GM12878 (cell line): ENCODE results near the gene NR2F6. TPM values are rescaled to one million over a fixed set of nuclear protein-coding genes. Genes with fewer than 3 reads are reported as not detected.

Source experiments
- ATAC-seq: fragments of 200-7000 bp; cut with Tn5 transposase; 3 replicates; pipeline ENCODE4 v1.9.1; 2020; ENCODE audit warnings: mild to moderate bottlenecking, moderate library complexity
- BruUV-seq: library from RNA; stranded (reverse); fragments of 400-500 nt; replicated peaks from 2 replicates; lab custom pipeline; 2021; lab: Mats Ljungman, UMichigan
- CTCF ChIA-PET: fragments of 300-600 bp; sonication (Branson Sonifier 250); formaldehyde crosslinking; extraction: SDS; loops from one replicate; lab custom pipeline; 2021; ENCODE audit warnings: inconsistent platforms; lab: Yijun Ruan, JAX
- POLR2A ChIA-PET: fragments of 350-600 bp; formaldehyde crosslinking; extraction: SDS; loops from one replicate; lab custom pipeline; 2021; ENCODE audit warnings: inconsistent platforms; lab: Charles Lee
- RAD21 ChIA-PET: fragments of 300-600 bp; sonication (Branson Sonifier 250); formaldehyde crosslinking; loops from one replicate; lab custom pipeline; 2023; ENCODE audit warnings: antibody characterized with exemption; ENCODE audit not compliant: unreplicated experiment; lab: Charles Lee
- SMC1A ChIA-PET: fragments of 300-600 bp; sonication (Branson Sonifier 250); formaldehyde crosslinking; loops from one replicate; lab custom pipeline; 2023; ENCODE audit not compliant: unreplicated experiment, uncharacterized antibody; lab: Charles Lee
- DNase-seq: peaks from one replicate; pipeline ENCODE4 v3.0.0-alpha.2; 2011; ENCODE audit warnings: low read depth, low spot score
- FAIRE-seq: peaks from 3 replicates; lab custom pipeline; 2011; peaks lifted over from hg19 to GRCh38; lab: Jason Lieb, UNC
- H2AFZ ChIP-seq: 2 replicates; pipeline ENCODE4 v1.6.0; 2011; ENCODE audit warnings: low read depth, low read length, control low read depth; ENCODE audit not compliant: control insufficient read depth
- H3K27ac ChIP-seq: 2 replicates; pipeline ENCODE4 v1.5.1; 2011; ENCODE audit warnings: control low read depth; ENCODE audit not compliant: control insufficient read depth, insufficient read depth
- H3K27me3 ChIP-seq, 2 experiments: replicated peaks in 1 of 2; 2 replicates each; pipeline versions ENCODE4 v1.6.0 to v1.6.1; 2011; ENCODE audit warnings: low read length in 1 of 2; ENCODE audit not compliant: control insufficient read depth in 2 of 2, insufficient read depth in 2 of 2
- H3K36me3 ChIP-seq, 2 experiments: 2 replicates each; pipeline ENCODE4 v1.5.1; 2011; ENCODE audit warnings: low read length in 1 of 2; ENCODE audit not compliant: control insufficient read depth in 2 of 2, insufficient read depth in 2 of 2
- H3K4me1 ChIP-seq: 2 replicates; pipeline ENCODE4 v1.6.1; 2011; ENCODE audit warnings: mild to moderate bottlenecking, low read length, moderate library complexity, mixed read lengths; ENCODE audit not compliant: control insufficient read depth, insufficient read depth
- H3K4me2 ChIP-seq: 2 replicates; pipeline ENCODE4 v1.6.0; 2011; ENCODE audit warnings: control low read depth; ENCODE audit not compliant: control insufficient read depth, insufficient read depth
- H3K4me3 ChIP-seq: fragments of 200-600 bp; sonication (generic); 2 replicates; pipeline ENCODE4 v1.5.1; 2016
- H3K79me2 ChIP-seq: 2 replicates; pipeline ENCODE4 v1.6.0; 2011; ENCODE audit warnings: low read length; ENCODE audit not compliant: control insufficient read depth, insufficient read depth
- H3K9ac ChIP-seq: 2 replicates; pipeline ENCODE4 v1.8.0; 2011; ENCODE audit warnings: low read length, control low read depth, mixed read lengths; ENCODE audit not compliant: control insufficient read depth, insufficient read depth
- H3K9me3 ChIP-seq: replicated peaks from 3 replicates; pipeline ENCODE4 v1.5.1; 2011; ENCODE audit warnings: mild to moderate bottlenecking, low read length; ENCODE audit not compliant: control insufficient read depth, insufficient read depth
- H4K20me1 ChIP-seq: 2 replicates; pipeline ENCODE4 v1.6.0; 2011; ENCODE audit not compliant: control insufficient read depth, insufficient read depth
- BMI1 ChIP-seq: fragments of 450-650 bp; IDR thresholded peaks from 2 replicates; pipeline ENCODE4 v1.6.1; 2016; ENCODE audit warnings: mild to moderate bottlenecking, moderate library complexity, borderline replicate concordance
- ESRRA ChIP-seq: IDR thresholded peaks from 2 replicates; pipeline ENCODE4 v1.6.1; 2012; ENCODE audit warnings: mild to moderate bottlenecking, low read length, improper control_type of control experiment
- HCFC1 ChIP-seq: fragments of 150-350 bp; IDR thresholded peaks from 2 replicates; pipeline ENCODE4 v1.6.1; 2014; ENCODE audit warnings: low read length
- HDAC2 ChIP-seq: fragments of 200-600 bp; sonication (generic); IDR thresholded peaks from 2 replicates; pipeline ENCODE4 v1.6.1; 2017
- JUND ChIP-seq: IDR thresholded peaks from 2 replicates; pipeline ENCODE4 v1.6.1; 2012; ENCODE audit warnings: low read depth, mild to moderate bottlenecking, low read length, improper control_type of control experiment, moderate library complexity
- KAT2A ChIP-seq: conservative IDR thresholded peaks from 2 replicates; pipeline ENCODE4 v1.6.1; 2011; ENCODE audit warnings: low read depth, low read length; ENCODE audit not compliant: control insufficient read depth
- RB1 ChIP-seq: fragments of 450-650 bp; formaldehyde crosslinking; IDR thresholded peaks from 2 replicates; pipeline ENCODE4 v1.6.1; 2017; ENCODE audit warnings: mild to moderate bottlenecking, borderline replicate concordance
- RFX5 ChIP-seq: IDR thresholded peaks from 2 replicates; pipeline ENCODE4 v1.6.1; 2011; ENCODE audit warnings: low read depth, low read length, improper control_type of control experiment
- STAT1 ChIP-seq: fragments of 450-650 bp; conservative IDR thresholded peaks from 2 replicates; pipeline ENCODE4 v1.6.1; 2014; ENCODE audit warnings: antibody characterized with exemption, mild to moderate bottlenecking
- TCF7 ChIP-seq: IDR thresholded peaks from 2 replicates; pipeline ENCODE4 v1.6.1; 2014; ENCODE audit warnings: antibody characterized with exemption, borderline replicate concordance
- ZSCAN29 ChIP-seq: fragments of 450-650 bp; IDR thresholded peaks from 2 replicates; pipeline ENCODE4 v1.6.1; 2017; ENCODE audit warnings: mild to moderate bottlenecking, moderate library complexity
- WGBS: methylation state at CpG from one replicate; pipeline ENCODE4 v1.1.6; 2016; ENCODE audit warnings: low lambda C conversion rate; ENCODE audit not compliant: insufficient replicate concordance, insufficient coverage; ENCODE audit errors: missing lambda C conversion rate; 5-methylcytosine and 5-hydroxymethylcytosine counted together
- in situ Hi-C: fragments of 300-500 bp; cut with MboI; formaldehyde crosslinking; loops from 9 replicates; pipeline ENCODE4 v1.14.3; 2018; ENCODE audit warnings: mixed read lengths
- intact Hi-C: fragments of 100-400 bp; cut with micrococcal nuclease; formaldehyde crosslinking; loops from one replicate; pipeline ENCODE4 v1.14.2; 2022; ENCODE audit not compliant: unreplicated experiment
- polyA plus RNA-seq, 11 experiments: library from polyadenylated mRNA; depleted of rRNA in 4 of 11; unstranded in 6 of 11; stranded (reverse) in 5 of 11; fragments of >200 nt; fragmentation: Nextera tagmentation in 4 of 11; fragmentation: Illumina TruSeq in 1 of 11; extraction: Ambion mirVana in 4 of 11; extraction: Trizol in 1 of 11; gene quantifications; 1 replicate in 1 of 11; 2 replicates in 10 of 11; pipeline versions ENCODE4 v1.2.1 to v1.2.3, GENCODE V29; 2011 to 2016; ENCODE audit warnings: inconsistent platforms in 2 of 11, missing spikeins in 2 of 11, low read depth in 1 of 11
- total RNA-seq, 4 experiments: library from RNA; depleted of rRNA in 3 of 4; stranded (reverse); fragments of >200 nt in 3 of 4; fragmentation: Illumina TruSeq in 1 of 4; extraction: Trizol in 1 of 4; gene quantifications; 2 replicates each; pipeline versions ENCODE4 v1.2.1 to v1.2.3, GENCODE V29; 2013 to 2021
- TF ChIP-seq, protein P1 (sequence below): IDR thresholded peaks from 2 replicates; pipeline ENCODE4 v1.6.1; 2011; ENCODE audit warnings: low read depth, low read length, improper control_type of control experiment, borderline replicate concordance
- TF ChIP-seq, protein P2 (sequence below): fragments of 450-650 bp; conservative IDR thresholded peaks from 2 replicates; pipeline ENCODE4 v1.6.1; 2017; ENCODE audit warnings: mild to moderate bottlenecking, moderate library complexity
- TF ChIP-seq, protein P3 (sequence below), 3 experiments: IDR thresholded peaks in 2 of 3; conservative IDR thresholded peaks in 1 of 3; 2 replicates each; pipeline ENCODE4 v1.5.1; 2011; ENCODE audit warnings: low read depth in 3 of 3, low read length in 3 of 3, mild to moderate bottlenecking in 3 of 3, control low read depth in 2 of 3, moderate library complexity in 2 of 3, inconsistent platforms in 1 of 3, mixed read lengths in 1 of 3; ENCODE audit not compliant: control insufficient read depth in 2 of 3, insufficient read depth in 1 of 3; ENCODE audit errors: extremely low read depth in 1 of 3
- TF ChIP-seq, protein P4 (sequence below): fragments of 450-650 bp; IDR thresholded peaks from 2 replicates; pipeline ENCODE4 v1.6.1; 2016; ENCODE audit warnings: mild to moderate bottlenecking

Gene NR2F6
- total and polyA plus RNA-seq, 10 of the 15 experiments (the other 5 are each of a cell fraction or from before 2014, with no cell fraction given): 0.18 to 15.5 (median 6.1) TPM

DNA sequence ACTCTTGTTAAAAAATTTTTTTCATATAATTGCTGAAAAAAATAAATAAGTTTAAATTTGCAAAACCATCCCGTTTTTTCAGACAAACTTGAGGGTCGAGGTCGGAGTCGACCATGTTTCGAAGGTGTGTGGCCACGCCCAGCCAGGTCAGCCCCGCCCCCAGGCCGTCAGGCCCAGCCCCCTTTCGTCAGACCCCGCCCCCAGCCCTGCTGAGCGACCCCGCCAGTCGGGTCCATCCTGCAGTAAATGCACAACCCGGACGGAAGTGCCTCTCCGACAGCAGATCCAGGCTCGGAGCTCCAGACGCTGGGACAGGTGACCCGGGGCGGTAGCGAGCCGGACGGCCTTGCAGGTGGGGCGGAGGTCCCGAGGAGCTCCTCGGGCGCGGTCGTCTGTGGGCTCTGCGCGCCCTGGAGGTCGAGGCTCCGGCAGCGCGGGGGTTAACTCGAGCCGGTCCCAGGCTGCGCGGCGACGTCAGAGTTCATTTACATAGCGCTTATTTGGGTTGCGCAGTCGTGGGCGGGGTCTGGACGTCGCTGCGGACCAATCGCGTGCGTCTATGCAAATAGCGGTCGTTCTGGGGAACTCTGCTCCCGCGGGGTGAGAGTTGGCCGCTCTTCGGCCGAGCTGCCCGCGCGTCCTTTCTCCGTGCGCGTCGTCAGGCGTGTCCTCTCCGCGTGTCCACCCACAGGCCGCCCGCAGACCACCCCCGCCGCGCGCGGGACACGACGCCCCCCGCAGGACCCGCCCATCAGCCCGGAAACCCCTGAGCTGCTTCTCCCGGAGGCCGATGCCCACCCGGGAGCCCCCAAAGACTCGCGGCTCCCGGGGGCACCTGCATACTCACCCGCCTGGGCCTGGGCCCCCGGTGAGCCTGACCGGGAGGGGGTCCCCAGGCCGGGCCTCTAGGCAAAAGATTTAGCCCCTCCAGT is 19.5 kb downstream of the NR2F6 start, which contains the start of gene OCEL1:
TSS of gene OCEL1 (plus strand) at position 225 of the 932 bp plus-strand sequence. CDS start at position 247, 22 bp downstream.
- Histone ChIP-seq H3K27ac (peak within 1 kb of the TSS; percentile 70), H3K4me3 (peak within 1 kb of the TSS; percentile 82), H3K9me3 (no peaks in the 10 kb centered on the region), H4K20me1 (no peaks in the 10 kb centered on the region), H2AFZ (peak within 1 kb of the TSS; percentile 97), H3K4me1 (no peaks in the 10 kb centered on the region), H3K9ac (peak within 1 kb of the TSS; percentile 60), H3K79me2 (no peaks in the 10 kb centered on the region), H3K36me3 (no peaks in the 10 kb centered on the region), H3K27me3 (no peaks in the 10 kb centered on the region), H3K4me2 (peak within 1 kb of the TSS; percentile 84)
- intact Hi-C loops (no loop called here), in situ Hi-C loops (no loop called here)
- FAIRE-seq (peak; percentile 100), ATAC-seq (peak; percentile 97), DNase-seq (peak; percentile 92)
- ChIA-PET RAD21 (interaction anchor here (0.7 to 2.6 kb wide), 7 partner anchors 8 to 55 kb away, joined by 3 to 11 read pairs (median 4); partner anchors contain the start of genes BABAM1 and USE1), POLR2A (interaction anchor here (0.7 to 2.7 kb wide), 9 partner anchors 9 to 193 kb away, joined by 3 to 31 read pairs (median 6); partner anchors contain the start of genes ABHD8, BABAM1, MVB12A and USE1), CTCF (interaction anchor here (0.7 to 2.8 kb wide), 4 partner anchors 9 to 101 kb away, joined by 3 to 10 read pairs (median 6); partner anchors contain the start of genes BABAM1 and USE1), SMC1A (interaction anchor here (1.0 to 1.5 kb wide), 4 partner anchors 8 to 513 kb away, joined by 3 to 8 read pairs (median 3); partner anchors contain the start of gene USE1)
- no TSS peak for BruUV-seq
- whole genome bisulfite sequencing: under 1% methylated on average over 81 of the region's 90 CpGs
- TF ChIP-seq HDAC2 (no peak), BMI1 (no peak), HCFC1 (peak; percentile 25; the same call in 1 of the 2 replicates), KAT2A (no peak), TCF7 (no peak), ESRRA (no peak), STAT1 (no peak), RB1 (peak; percentile 68; the same call in 1 of the 2 replicates), ZSCAN29 (no peak), JUND (no peak), RFX5 (no peak)
- TF ChIP-seq, protein P1, sequence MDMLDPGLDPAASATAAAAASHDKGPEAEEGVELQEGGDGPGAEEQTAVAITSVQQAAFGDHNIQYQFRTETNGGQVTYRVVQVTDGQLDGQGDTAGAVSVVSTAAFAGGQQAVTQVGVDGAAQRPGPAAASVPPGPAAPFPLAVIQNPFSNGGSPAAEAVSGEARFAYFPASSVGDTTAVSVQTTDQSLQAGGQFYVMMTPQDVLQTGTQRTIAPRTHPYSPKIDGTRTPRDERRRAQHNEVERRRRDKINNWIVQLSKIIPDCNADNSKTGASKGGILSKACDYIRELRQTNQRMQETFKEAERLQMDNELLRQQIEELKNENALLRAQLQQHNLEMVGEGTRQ: no peak
- TF ChIP-seq, protein P2, sequence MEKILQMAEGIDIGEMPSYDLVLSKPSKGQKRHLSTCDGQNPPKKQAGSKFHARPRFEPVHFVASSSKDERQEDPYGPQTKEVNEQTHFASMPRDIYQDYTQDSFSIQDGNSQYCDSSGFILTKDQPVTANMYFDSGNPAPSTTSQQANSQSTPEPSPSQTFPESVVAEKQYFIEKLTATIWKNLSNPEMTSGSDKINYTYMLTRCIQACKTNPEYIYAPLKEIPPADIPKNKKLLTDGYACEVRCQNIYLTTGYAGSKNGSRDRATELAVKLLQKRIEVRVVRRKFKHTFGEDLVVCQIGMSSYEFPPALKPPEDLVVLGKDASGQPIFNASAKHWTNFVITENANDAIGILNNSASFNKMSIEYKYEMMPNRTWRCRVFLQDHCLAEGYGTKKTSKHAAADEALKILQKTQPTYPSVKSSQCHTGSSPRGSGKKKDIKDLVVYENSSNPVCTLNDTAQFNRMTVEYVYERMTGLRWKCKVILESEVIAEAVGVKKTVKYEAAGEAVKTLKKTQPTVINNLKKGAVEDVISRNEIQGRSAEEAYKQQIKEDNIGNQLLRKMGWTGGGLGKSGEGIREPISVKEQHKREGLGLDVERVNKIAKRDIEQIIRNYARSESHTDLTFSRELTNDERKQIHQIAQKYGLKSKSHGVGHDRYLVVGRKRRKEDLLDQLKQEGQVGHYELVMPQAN: peak; percentile 50
- TF ChIP-seq, protein P3, sequence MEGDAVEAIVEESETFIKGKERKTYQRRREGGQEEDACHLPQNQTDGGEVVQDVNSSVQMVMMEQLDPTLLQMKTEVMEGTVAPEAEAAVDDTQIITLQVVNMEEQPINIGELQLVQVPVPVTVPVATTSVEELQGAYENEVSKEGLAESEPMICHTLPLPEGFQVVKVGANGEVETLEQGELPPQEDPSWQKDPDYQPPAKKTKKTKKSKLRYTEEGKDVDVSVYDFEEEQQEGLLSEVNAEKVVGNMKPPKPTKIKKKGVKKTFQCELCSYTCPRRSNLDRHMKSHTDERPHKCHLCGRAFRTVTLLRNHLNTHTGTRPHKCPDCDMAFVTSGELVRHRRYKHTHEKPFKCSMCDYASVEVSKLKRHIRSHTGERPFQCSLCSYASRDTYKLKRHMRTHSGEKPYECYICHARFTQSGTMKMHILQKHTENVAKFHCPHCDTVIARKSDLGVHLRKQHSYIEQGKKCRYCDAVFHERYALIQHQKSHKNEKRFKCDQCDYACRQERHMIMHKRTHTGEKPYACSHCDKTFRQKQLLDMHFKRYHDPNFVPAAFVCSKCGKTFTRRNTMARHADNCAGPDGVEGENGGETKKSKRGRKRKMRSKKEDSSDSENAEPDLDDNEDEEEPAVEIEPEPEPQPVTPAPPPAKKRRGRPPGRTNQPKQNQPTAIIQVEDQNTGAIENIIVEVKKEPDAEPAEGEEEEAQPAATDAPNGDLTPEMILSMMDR (IDR thresholded peaks at IDR 0.05 in 2 of 3, conservative IDR thresholded peaks at IDR 0.05 in 1 of 3; ENCODE audit: control insufficient read depth in 2 of 3, extremely low read depth in 1 of 3, insufficient read depth in 1 of 3, low read depth in 3 of 3, low read length in 3 of 3): no peak
- TF ChIP-seq, protein P4, sequence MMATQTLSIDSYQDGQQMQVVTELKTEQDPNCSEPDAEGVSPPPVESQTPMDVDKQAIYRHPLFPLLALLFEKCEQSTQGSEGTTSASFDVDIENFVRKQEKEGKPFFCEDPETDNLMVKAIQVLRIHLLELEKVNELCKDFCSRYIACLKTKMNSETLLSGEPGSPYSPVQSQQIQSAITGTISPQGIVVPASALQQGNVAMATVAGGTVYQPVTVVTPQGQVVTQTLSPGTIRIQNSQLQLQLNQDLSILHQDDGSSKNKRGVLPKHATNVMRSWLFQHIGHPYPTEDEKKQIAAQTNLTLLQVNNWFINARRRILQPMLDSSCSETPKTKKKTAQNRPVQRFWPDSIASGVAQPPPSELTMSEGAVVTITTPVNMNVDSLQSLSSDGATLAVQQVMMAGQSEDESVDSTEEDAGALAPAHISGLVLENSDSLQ: peak; percentile 59
